Neural cell (in vitro differentiated cells): ENCODE measurements around the gene GLYATL1.

ENCODE experiments used
- CTCF ChIP-seq: fragments of 450-650 bp; IDR thresholded peaks from 2 replicates; pipeline ENCODE4 v1.5.1; 2014; ENCODE audit warnings: antibody characterized with exemption, mild to moderate bottlenecking, moderate library complexity; ENCODE audit not compliant: poor library complexity, severe bottlenecking
- EP300 ChIP-seq: fragments of 450-650 bp; conservative IDR thresholded peaks from 2 replicates; pipeline ENCODE4 v1.6.1; 2014; ENCODE audit warnings: antibody characterized with exemption, mild to moderate bottlenecking, moderate library complexity; ENCODE audit not compliant: poor library complexity, severe bottlenecking
- EZH2 ChIP-seq: fragments of 200-600, 300-800 bp; shearing (Covaris generic), sonication (generic); IDR thresholded peaks from 2 replicates; pipeline ENCODE4 v1.6.1; 2014; ENCODE audit warnings: antibody characterized with exemption, low read length, borderline replicate concordance, mild to moderate bottlenecking; ENCODE audit not compliant: insufficient read depth, poor library complexity, severe bottlenecking
- MXI1 ChIP-seq: fragments of 450-650 bp; conservative IDR thresholded peaks from 2 replicates; pipeline ENCODE4 v1.6.1; 2014; ENCODE audit warnings: antibody characterized with exemption, mild to moderate bottlenecking; ENCODE audit not compliant: poor library complexity, severe bottlenecking
- POLR2AphosphoS5 ChIP-seq: IDR thresholded peaks from 2 replicates; pipeline ENCODE4 v1.6.1; 2012
- RAD21 ChIP-seq: fragments of 450-650 bp; conservative IDR thresholded peaks from 2 replicates; pipeline ENCODE4 v1.6.1; 2014; ENCODE audit warnings: antibody characterized with exemption, mild to moderate bottlenecking, moderate library complexity
- TAF1 ChIP-seq: IDR thresholded peaks from 2 replicates; pipeline ENCODE4 v1.6.1; 2012; ENCODE audit warnings: low read depth
- TF ChIP-seq, protein P1 (sequence below): IDR thresholded peaks from 2 replicates; pipeline ENCODE4 v1.6.1; 2012; ENCODE audit warnings: borderline replicate concordance

- TF ChIP-seq EZH2 (no peak), CTCF (peak; percentile 40), RAD21 (peak; percentile 32), EP300 (peak; percentile 22), TAF1 (peak; percentile 61), POLR2AphosphoS5 (peak; percentile 61), MXI1 (no peak)
- TF ChIP-seq, protein P1, sequence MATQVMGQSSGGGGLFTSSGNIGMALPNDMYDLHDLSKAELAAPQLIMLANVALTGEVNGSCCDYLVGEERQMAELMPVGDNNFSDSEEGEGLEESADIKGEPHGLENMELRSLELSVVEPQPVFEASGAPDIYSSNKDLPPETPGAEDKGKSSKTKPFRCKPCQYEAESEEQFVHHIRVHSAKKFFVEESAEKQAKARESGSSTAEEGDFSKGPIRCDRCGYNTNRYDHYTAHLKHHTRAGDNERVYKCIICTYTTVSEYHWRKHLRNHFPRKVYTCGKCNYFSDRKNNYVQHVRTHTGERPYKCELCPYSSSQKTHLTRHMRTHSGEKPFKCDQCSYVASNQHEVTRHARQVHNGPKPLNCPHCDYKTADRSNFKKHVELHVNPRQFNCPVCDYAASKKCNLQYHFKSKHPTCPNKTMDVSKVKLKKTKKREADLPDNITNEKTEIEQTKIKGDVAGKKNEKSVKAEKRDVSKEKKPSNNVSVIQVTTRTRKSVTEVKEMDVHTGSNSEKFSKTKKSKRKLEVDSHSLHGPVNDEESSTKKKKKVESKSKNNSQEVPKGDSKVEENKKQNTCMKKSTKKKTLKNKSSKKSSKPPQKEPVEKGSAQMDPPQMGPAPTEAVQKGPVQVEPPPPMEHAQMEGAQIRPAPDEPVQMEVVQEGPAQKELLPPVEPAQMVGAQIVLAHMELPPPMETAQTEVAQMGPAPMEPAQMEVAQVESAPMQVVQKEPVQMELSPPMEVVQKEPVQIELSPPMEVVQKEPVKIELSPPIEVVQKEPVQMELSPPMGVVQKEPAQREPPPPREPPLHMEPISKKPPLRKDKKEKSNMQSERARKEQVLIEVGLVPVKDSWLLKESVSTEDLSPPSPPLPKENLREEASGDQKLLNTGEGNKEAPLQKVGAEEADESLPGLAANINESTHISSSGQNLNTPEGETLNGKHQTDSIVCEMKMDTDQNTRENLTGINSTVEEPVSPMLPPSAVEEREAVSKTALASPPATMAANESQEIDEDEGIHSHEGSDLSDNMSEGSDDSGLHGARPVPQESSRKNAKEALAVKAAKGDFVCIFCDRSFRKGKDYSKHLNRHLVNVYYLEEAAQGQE, result no peak
Measured at GRCh38 chr11:58905011-58905720, 34.1 kb upstream of the GLYATL1 start.
